SK-N-MC (cell line): Measurements from ENCODE around the gene TUBGCP3.

Experiments used
- DNase-seq: peaks from one replicate; pipeline ENCODE4 v3.0.0-alpha.2; 2011; ENCODE audit warnings: low read depth, low spot score
- H3K27ac ChIP-seq: fragments of 200-600 bp; sonication (generic); 2 replicates; pipeline ENCODE4 v1.5.1; 2016; ENCODE audit warnings: mixed run types
- H3K36me3 ChIP-seq: fragments of 200-600 bp; sonication (generic); 2 replicates; pipeline ENCODE4 v1.6.1; 2017; ENCODE audit warnings: antibody characterized with exemption, low read length, mixed read lengths; ENCODE audit not compliant: insufficient read depth
- H3K4me3 ChIP-seq: fragments of 200-600 bp; sonication (generic); 2 replicates; pipeline ENCODE4 v1.5.1; 2016
- H3K9ac ChIP-seq: fragments of 200-600 bp; sonication (generic); 2 replicates; pipeline ENCODE4 v1.8.0; 2017; ENCODE audit warnings: mixed run types, mixed read lengths; ENCODE audit not compliant: insufficient read length
- H3K9me3 ChIP-seq: fragments of 200-600 bp; sonication (generic); 2 replicates; pipeline ENCODE4 v1.6.1; 2017; ENCODE audit warnings: low read depth, mild to moderate bottlenecking, antibody characterized with exemption, low read length, moderate library complexity, mixed read lengths
- EZH2 ChIP-seq: fragments of 200-600 bp; sonication (generic); IDR thresholded peaks from one replicate; pipeline ENCODE4 v1.6.1; 2017; ENCODE audit warnings: antibody characterized with exemption
- FOXP2 ChIP-seq: optimal IDR thresholded peaks from 2 replicates; pipeline ENCODE3; 2011; ENCODE audit warnings: mild to moderate bottlenecking, moderate library complexity; ENCODE audit not compliant: insufficient read depth; ENCODE audit errors: extremely low read length, control extremely low read depth
- POLR2AphosphoS5 ChIP-seq: IDR thresholded peaks from 2 replicates; pipeline ENCODE4 v1.6.1; 2012; ENCODE audit warnings: mild to moderate bottlenecking, low read depth, low read length, borderline replicate concordance

TUBGCP3 gene

DNA sequence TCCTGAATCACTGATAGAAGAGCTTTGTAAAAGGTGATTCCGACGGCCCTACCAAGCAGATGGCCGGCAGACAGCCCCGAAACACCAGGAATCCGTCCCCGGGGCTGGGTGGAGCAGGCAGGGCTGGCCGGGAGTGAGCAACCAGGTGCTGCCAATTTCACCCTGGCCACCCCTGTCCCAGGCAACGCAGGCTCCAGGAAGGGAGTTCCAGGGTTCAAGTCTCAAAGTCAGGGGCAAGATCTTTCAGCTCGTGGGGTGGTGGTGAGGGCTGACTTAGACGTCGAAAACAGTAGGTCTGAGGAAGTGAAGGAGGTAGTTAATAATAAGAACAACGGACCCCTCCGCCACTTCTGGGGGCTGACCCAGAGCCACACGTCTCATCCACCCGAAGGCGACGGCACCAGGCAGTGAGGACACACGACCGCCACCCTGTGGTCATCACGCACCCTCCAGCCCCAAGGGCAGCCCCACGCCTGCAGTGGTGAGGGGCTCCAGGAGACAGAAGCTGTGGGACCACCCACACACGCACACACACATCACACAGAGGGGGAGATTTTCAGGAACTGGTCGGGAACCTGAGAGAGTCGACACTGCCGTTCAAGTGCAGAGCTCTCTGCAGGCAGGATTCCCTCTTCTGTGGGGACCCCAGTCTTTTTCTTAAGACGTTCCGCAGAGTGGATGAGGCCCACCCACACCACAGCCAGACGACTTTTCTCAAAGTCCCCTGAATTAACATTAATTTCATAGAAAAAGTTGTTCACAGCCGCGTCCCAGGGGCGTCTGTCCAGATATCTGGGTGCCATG is 144.6 kb downstream of the TUBGCP3 start:
- Histone ChIP-seq H3K9ac (no peak overlapping the region), H3K9me3 (no peaks in the 10 kb centered on the region), H3K4me3 (no peak overlapping the region), H3K36me3 (no peaks in the 10 kb centered on the region), H3K27ac (no peak overlapping the region)
- TF ChIP-seq FOXP2 (no peak), POLR2AphosphoS5 (no peak), EZH2 (no peak)
- DNase-seq: no peak

- no peak overlapping the region for H3K27ac ChIP-seq
- DNase-seq: no peak
- H3K9me3 ChIP-seq: no peaks in the 10 kb centered on the region
- H3K9ac ChIP-seq: no peak overlapping the region
- TF ChIP-seq POLR2AphosphoS5 (no peak), FOXP2 (no peak), EZH2 (no peak)
- no peak overlapping the region for H3K4me3 ChIP-seq
- H3K36me3 ChIP-seq: no peaks in the 10 kb centered on the region
Observed at GRCh38 chr13:112442483-112443090, 145.4 kb downstream of the TUBGCP3 start.

GRCh38 chr13:112441779-112442310 is 146.1 kb downstream of the TUBGCP3 start:
- Histone ChIP-seq H3K27ac (no peak overlapping the region), H3K9ac (no peak overlapping the region), H3K9me3 (no peaks in the 10 kb centered on the region), H3K4me3 (no peak overlapping the region), H3K36me3 (no peaks in the 10 kb centered on the region)
- no peak for DNase-seq
- TF ChIP-seq FOXP2 (no peak), POLR2AphosphoS5 (no peak), EZH2 (no peak)

DNA sequence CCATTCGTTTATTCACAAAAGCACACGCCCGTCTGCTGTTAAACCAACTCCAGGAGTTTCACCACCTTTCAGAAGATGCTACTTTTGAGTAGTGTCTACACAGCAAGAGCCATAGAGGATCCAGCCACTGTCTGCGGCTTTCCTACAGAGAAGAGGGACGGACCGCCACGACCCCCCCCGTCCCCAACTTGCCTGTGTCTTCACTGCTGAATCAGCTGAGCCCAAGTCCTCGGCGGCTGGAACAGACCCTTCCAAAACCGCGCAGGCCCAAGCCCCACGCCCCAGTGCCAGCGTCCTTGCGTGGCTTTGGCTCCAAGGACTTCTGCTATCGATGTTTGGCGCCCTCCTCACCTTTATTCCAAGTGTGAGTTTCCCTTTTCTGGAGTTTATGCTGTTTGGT is 146.7 kb downstream of the TUBGCP3 start:
- H3K4me3 ChIP-seq: no peak overlapping the region
- no peaks in the 10 kb centered on the region for H3K36me3 ChIP-seq
- no peak for DNase-seq
- H3K9ac ChIP-seq: no peak overlapping the region
- no peaks in the 10 kb centered on the region for H3K9me3 ChIP-seq
- TF ChIP-seq POLR2AphosphoS5 (no peak), EZH2 (no peak), FOXP2 (no peak)
- H3K27ac ChIP-seq: no peak overlapping the region

- TF ChIP-seq POLR2AphosphoS5 (no peak), EZH2 (no peak), FOXP2 (no peak)
- Histone ChIP-seq H3K9ac (no peak overlapping the region), H3K27ac (no peak overlapping the region)
Observed at GRCh38 chr13:112438515-112438914, 149.4 kb downstream of the TUBGCP3 start.

DNA sequence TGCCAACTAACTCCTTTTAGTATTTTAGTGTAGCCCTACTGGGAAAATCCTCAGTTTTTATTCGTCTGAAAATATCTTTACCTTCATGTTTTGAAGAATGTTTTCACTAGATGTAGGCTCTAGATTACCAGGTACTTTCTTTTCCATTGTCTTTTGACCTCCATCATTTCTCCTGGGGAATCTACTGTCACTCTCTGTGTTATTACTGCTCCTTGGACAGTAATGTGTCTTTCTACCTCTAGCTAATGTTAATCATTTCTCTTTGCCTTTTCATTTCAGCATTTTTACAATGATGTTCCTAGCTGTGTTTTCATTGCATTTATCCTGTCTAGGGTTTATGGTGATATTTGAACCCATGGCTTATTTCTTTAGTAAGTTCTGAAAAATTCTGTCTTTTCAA is 149.9 kb downstream of the TUBGCP3 start:
- no peak overlapping the region for H3K27ac ChIP-seq
- H3K9me3 ChIP-seq: no peaks in the 10 kb centered on the region
- DNase-seq: no peak
- H3K36me3 ChIP-seq: no peaks in the 10 kb centered on the region
- TF ChIP-seq POLR2AphosphoS5: no peak
- no peak for TF ChIP-seq EZH2
- TF ChIP-seq FOXP2: no peak
- H3K9ac ChIP-seq: no peak overlapping the region
- no peak overlapping the region for H3K4me3 ChIP-seq

More at GRCh38 chr13:112438515-112438914, 149.4 kb downstream of the TUBGCP3 start:
- H3K9me3 ChIP-seq: no peaks in the 10 kb centered on the region
- no peak for DNase-seq
- no peak overlapping the region for H3K4me3 ChIP-seq
- H3K36me3 ChIP-seq: no peaks in the 10 kb centered on the region

- Histone ChIP-seq H3K4me3 (no peak overlapping the region), H3K27ac (no peak overlapping the region), H3K36me3 (no peaks in the 10 kb centered on the region), H3K9me3 (no peaks in the 10 kb centered on the region), H3K9ac (no peak overlapping the region)
- no peak for TF ChIP-seq FOXP2
- TF ChIP-seq POLR2AphosphoS5: no peak
- TF ChIP-seq EZH2: no peak
- DNase-seq: no peak
Observed at GRCh38 chr13:112435973-112436372, 152.0 kb downstream of the TUBGCP3 start.
